Mesangial cell (primary cell): ENCODE data around the gene SLC7A7. TPM values are rescaled to one million over a fixed set of nuclear protein-coding genes. Genes with fewer than 3 reads are reported as not detected.

Source experiments
- total RNA-seq: library from RNA; depleted of rRNA; stranded (reverse); fragments of >200 nt; gene quantifications from 2 replicates; pipeline ENCODE4 v1.2.3, GENCODE V29; 2015

Gene SLC7A7
- total RNA-seq: 3.4 and 30.9 TPM in 2 replicates

GRCh38 chr14:22814941-22815713, at the start of gene SLC7A7:
Gene SLC7A7, minus strand, starts transcription at chr14:22815435. Its CDS starts 2,037 bp downstream, at chr14:22813398.

GRCh38 chr14:22836301-22837113, 21.3 kb upstream of the SLC7A7 start, which contains the start of gene MMP14:
Gene MMP14, plus strand, starts transcription at chr14:22836585. Its CDS starts 233 bp downstream, at chr14:22836818.

GRCh38 chr14:22829661-22830442, 14.6 kb upstream of the SLC7A7 start, which contains the start of gene MRPL52:
Gene MRPL52, plus strand, starts transcription at chr14:22829887. Its CDS starts 26 bp downstream, at chr14:22829913.

DNA sequence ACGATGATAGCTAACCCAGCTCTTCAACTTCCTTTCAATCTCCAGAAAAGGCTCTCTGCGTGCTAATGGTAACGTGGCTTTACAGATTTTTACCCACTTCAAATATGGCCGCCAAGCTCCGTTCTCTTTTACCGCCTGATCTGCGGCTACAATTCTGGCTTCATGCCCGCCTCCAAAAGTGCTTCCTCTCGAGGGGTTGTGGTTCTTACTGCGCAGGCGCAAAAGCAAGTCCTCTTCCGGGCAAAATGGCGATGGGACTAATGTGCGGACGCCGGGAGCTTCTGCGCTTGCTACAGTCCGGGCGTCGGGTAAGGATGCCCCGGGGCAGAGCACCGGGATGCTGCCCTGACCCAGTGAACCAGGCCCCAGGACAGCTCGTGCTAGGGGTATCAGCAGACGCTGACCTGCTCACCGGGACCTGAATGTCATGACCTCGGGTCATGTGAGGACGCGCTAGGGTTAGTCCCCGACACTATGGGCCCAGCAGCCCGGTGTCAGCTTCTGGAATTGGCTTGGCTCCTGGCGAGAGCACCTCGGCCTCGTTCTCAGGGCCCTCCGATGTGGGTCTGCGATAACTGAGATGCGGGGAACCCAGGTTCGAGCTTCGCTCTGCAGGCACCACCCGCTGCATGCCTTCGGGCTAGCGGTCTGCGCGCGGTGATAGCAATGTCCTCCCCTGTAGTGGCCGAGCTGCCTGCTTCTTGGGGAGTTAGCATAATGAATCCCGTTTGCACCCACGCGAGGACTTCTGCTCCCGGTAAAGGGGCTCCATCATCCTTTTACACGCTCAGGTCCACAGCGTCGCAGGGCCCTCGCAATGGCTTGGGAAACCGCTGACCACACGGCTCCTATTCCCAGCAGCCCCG, 48.5 kb downstream of the SLC7A7 start, which contains the start of gene OXA1L:
Gene OXA1L (plus strand): TSS at position 232 of the 866 bp plus-strand sequence. CDS start 14 bp downstream, at position 246.

Other genes starting within 250 kb of the SLC7A7 start
- gene DAD1, start 226.2 kb downstream of the SLC7A7 start, total RNA-seq: 350 and 470 TPM in 2 replicates
- gene ABHD4, start 217.1 kb downstream of the SLC7A7 start, total RNA-seq: 13.9 and 39.0 TPM in 2 replicates
- not detected in 2 replicates for gene OR6J1, start 171.1 kb downstream of the SLC7A7 start, total RNA-seq
- gene OXA1L, start 48.7 kb downstream of the SLC7A7 start, total RNA-seq: 92.7 and 164 TPM in 2 replicates
- 66.7 and 133 TPM in 2 replicates for gene MRPL52, start 14.5 kb upstream of the SLC7A7 start, total RNA-seq
- gene MMP14, start 21.1 kb upstream of the SLC7A7 start, total RNA-seq: 389 and 526 TPM in 2 replicates
- 122 and 211 TPM in 2 replicates for gene LRP10, start 56.3 kb upstream of the SLC7A7 start, total RNA-seq
- 0.33 and 0.38 TPM in 2 replicates for gene REM2, start 67.8 kb upstream of the SLC7A7 start, total RNA-seq
- gene RBM23, start 103.7 kb upstream of the SLC7A7 start, total RNA-seq: 54.6 and 60.3 TPM in 2 replicates
- 58.3 and 102 TPM in 2 replicates for gene PRMT5, start 113.9 kb upstream of the SLC7A7 start, total RNA-seq
- gene HAUS4, start 141.7 kb upstream of the SLC7A7 start, total RNA-seq: 61.6 and 92.7 TPM in 2 replicates
- gene AJUBA, start 167.1 kb upstream of the SLC7A7 start, total RNA-seq: 79.4 and 123 TPM in 2 replicates
- 6.2 and 18.6 TPM in 2 replicates for gene C14orf93, start 194.7 kb upstream of the SLC7A7 start, total RNA-seq
- gene PSMB5, start 219.5 kb upstream of the SLC7A7 start, total RNA-seq: 269 and 351 TPM in 2 replicates
- not detected in 2 replicates for gene PSMB11, start 226.8 kb upstream of the SLC7A7 start, total RNA-seq
- 11.1 and 13.8 TPM in 2 replicates for gene CDH24, start 242.1 kb upstream of the SLC7A7 start, total RNA-seq